ENCODE measurements around the gene FUBP3. TPM values are rescaled to one million over a fixed set of nuclear protein-coding genes. Genes with fewer than 3 reads are reported as not detected.

FUBP3 gene
- polyA plus RNA-seq (2011; rRNA removed) (28.7 and 38.8 TPM in 2 replicates), polyA minus RNA-seq (2011; rRNA and poly(A)+ RNA removed) (44.6 and 84.4 TPM in 2 replicates)

GRCh38 chr9:130578865-130579737 lies at the start of gene FUBP3:
Gene FUBP3 (plus strand): TSS chr9:130579577. CDS start chr9:130579681, 104 bp downstream.
- no peak for TF ChIP-seq CTCF (IDR thresholded peaks at IDR 0.05; ENCODE audit: insufficient read depth, low read depth, low read length)
- DNase-seq (ENCODE audit: low read depth) = peak; percentile 61
- Histone ChIP-seq H3K27me3 (ENCODE audit: control insufficient read depth, insufficient read depth, low read length) (no peaks in the 10 kb centered on the region), H3K36me3 (ENCODE audit: control insufficient read depth, insufficient read depth, low read length) (0 out of 2 replicates have a peak, but pooled peaks cover 1% of the 10 kb centered on the region), H3K4me3 (ENCODE audit: low read depth, low read length) (peak within 1 kb of the TSS; percentile 92)
- ChIA-PET POLR2A (no interaction called here), CTCF (interaction anchor here (0.6 to 1.2 kb wide), 3 partner anchors 12 to 930 kb away, joined by 3 to 4 read pairs (median 4); no protein-coding TSS in a partner anchor)

GRCh38 chr9:130530938-130531337 lies 48.4 kb upstream of the FUBP3 start:
- no peak for DNase-seq (ENCODE audit: low read depth)
- H3K36me3 ChIP-seq (ENCODE audit: control insufficient read depth, insufficient read depth, low read length) = no peaks in the 10 kb centered on the region
- ChIA-PET CTCF (interaction anchor here (1.2 kb wide), 1 partner anchor 15 kb away, joined by 3 read pairs; no protein-coding TSS in a partner anchor), POLR2A (no interaction called here)
- no peak for TF ChIP-seq CTCF (IDR thresholded peaks at IDR 0.05; ENCODE audit: insufficient read depth, low read depth, low read length)
- H3K27me3 ChIP-seq (ENCODE audit: control insufficient read depth, insufficient read depth, low read length) = peaks cover 6% of the 10 kb centered on the region; the same call in 1 of the 2 replicates
- no peak overlapping the region for H3K4me3 ChIP-seq (ENCODE audit: low read depth, low read length)

GRCh38 chr9:130531670-130532069 lies 47.7 kb upstream of the FUBP3 start:
- CTCF ChIA-PET = interaction anchor here (1.2 kb wide), 1 partner anchor 14 kb away, joined by 3 read pairs; no protein-coding TSS in a partner anchor
- H3K27me3 ChIP-seq (ENCODE audit: control insufficient read depth, insufficient read depth, low read length) = peaks cover 6% of the 10 kb centered on the region; the same call in 1 of the 2 replicates
- no peak overlapping the region for H3K4me3 ChIP-seq (ENCODE audit: low read depth, low read length)

GRCh38 chr9:130532426-130533080 lies 46.8 kb upstream of the FUBP3 start:
- Histone ChIP-seq H3K27me3 (ENCODE audit: control insufficient read depth, insufficient read depth, low read length) (peaks cover 8% of the 10 kb centered on the region; the same call in 1 of the 2 replicates), H3K4me3 (ENCODE audit: low read depth, low read length) (no peak overlapping the region), H3K36me3 (ENCODE audit: control insufficient read depth, insufficient read depth, low read length) (no peaks in the 10 kb centered on the region)
- no peak for TF ChIP-seq CTCF (IDR thresholded peaks at IDR 0.05; ENCODE audit: insufficient read depth, low read depth, low read length)
- POLR2A ChIA-PET = no interaction called here
- CTCF ChIA-PET = no interaction called here
- no peak for DNase-seq (ENCODE audit: low read depth)

More at GRCh38 chr9:130531670-130532069, 47.7 kb upstream of the FUBP3 start:
- H3K36me3 ChIP-seq (ENCODE audit: control insufficient read depth, insufficient read depth, low read length) = no peaks in the 10 kb centered on the region
- DNase-seq (ENCODE audit: low read depth) = no peak
- TF ChIP-seq CTCF (IDR thresholded peaks at IDR 0.05; ENCODE audit: insufficient read depth, low read depth, low read length) = no peak
- POLR2A ChIA-PET = no interaction called here

Data from BJ (cell line).